Fibroblast of lung (primary cell): ENCODE measurements around the gene SURF4. TPM values are rescaled to one million over a fixed set of nuclear protein-coding genes. Genes with fewer than 3 reads are reported as not detected.
"Not testable (repeated sequence)": the region's sequence is repeated elsewhere in the genome, so short reads cannot be mapped to it uniquely, and the experiment has no call there.

Source experiments
- DNase-seq, 2 donors: peaks; one replicate each; pipeline versions ENCODE4 v3.0.0 to v3.0.0-alpha.2; 2010; ENCODE audit warnings: low read depth in 2 of 2
- H2AFZ ChIP-seq: 2 replicates; pipeline ENCODE4 v1.5.1; 2012; ENCODE audit warnings: low read length, control low read depth, inconsistent platforms
- H3K27ac ChIP-seq: 2 replicates; pipeline ENCODE4 v1.5.1; 2011; ENCODE audit warnings: low read length, control low read depth; ENCODE audit not compliant: insufficient read depth
- H3K27me3 ChIP-seq: 2 replicates; pipeline ENCODE4 v1.5.1; 2011; ENCODE audit warnings: mild to moderate bottlenecking, low read length; ENCODE audit not compliant: control insufficient read depth, insufficient read depth
- H3K36me3 ChIP-seq: 2 replicates; pipeline ENCODE4 v1.5.1; 2011; ENCODE audit warnings: low read length; ENCODE audit not compliant: control insufficient read depth, insufficient read depth
- H3K4me1 ChIP-seq: 2 replicates; pipeline ENCODE4 v1.5.1; 2011; ENCODE audit warnings: low read length; ENCODE audit not compliant: control insufficient read depth, insufficient read depth; ENCODE audit errors: extremely low read depth
- H3K4me2 ChIP-seq: 2 replicates; pipeline ENCODE4 v1.5.1; 2011; ENCODE audit warnings: low read length, control low read depth; ENCODE audit not compliant: insufficient read depth; ENCODE audit errors: extremely low read depth
- H3K4me3 ChIP-seq, 4 experiments: fragments of 200-600 bp in 1 of 4; sonication (generic) in 1 of 4; replicated peaks in 1 of 4; 2 replicates each; pipeline ENCODE4 v1.5.1; 2011 to 2016; ENCODE audit warnings: low read length in 4 of 4, low read depth in 3 of 4, mild to moderate bottlenecking in 3 of 4, control low read depth in 2 of 4, inconsistent platforms in 1 of 4, mixed read lengths in 1 of 4; ENCODE audit not compliant: insufficient read depth in 1 of 4; ENCODE audit errors: control extremely low read depth in 1 of 4
- H3K79me2 ChIP-seq: 2 replicates; pipeline ENCODE4 v1.5.1; 2012; ENCODE audit warnings: mild to moderate bottlenecking, low read length, inconsistent platforms; ENCODE audit not compliant: control insufficient read depth, insufficient read depth
- H3K9ac ChIP-seq: 2 replicates; pipeline ENCODE4 v1.5.1; 2011; ENCODE audit warnings: mild to moderate bottlenecking, low read length, control low read depth; ENCODE audit not compliant: insufficient read depth
- H3K9me3 ChIP-seq: 2 replicates; pipeline ENCODE4 v1.5.1; 2012; ENCODE audit warnings: low read depth, low read length; ENCODE audit not compliant: control insufficient read depth, insufficient read depth
- H4K20me1 ChIP-seq: 2 replicates; pipeline ENCODE4 v1.5.1; 2011; ENCODE audit warnings: low read length; ENCODE audit not compliant: control insufficient read depth, insufficient read depth; ENCODE audit errors: extremely low read depth
- EZH2 ChIP-seq: IDR thresholded peaks from 2 replicates; pipeline ENCODE4 v1.5.1; 2012; ENCODE audit warnings: low read length, control low read depth, mild to moderate bottlenecking; ENCODE audit errors: missing control alignments
- polyA plus RNA-seq, 2 donors: library from polyadenylated mRNA; depleted of rRNA in 1 of 2; stranded (reverse) in 1 of 2; unstranded in 1 of 2; fragments of >200 nt; gene quantifications; 2 replicates each; pipeline ENCODE4 v1.2.1, GENCODE V29; 2011 to 2012; ENCODE audit warnings: missing spikeins in 1 of 2
- total RNA-seq: library from RNA; depleted of rRNA; stranded (reverse); fragments of >200 nt; gene quantifications from 2 replicates; pipeline ENCODE4 v1.2.1, GENCODE V29; 2014
- TF ChIP-seq, protein P1 (sequence below), 2 donors: IDR thresholded peaks in 1 of 2; conservative IDR thresholded peaks in 1 of 2; 1 replicate in 1 of 2; 2 replicates in 1 of 2; pipeline ENCODE4 v1.5.1; 2011 to 2012; ENCODE audit warnings: low read length in 2 of 2, control low read depth in 1 of 2, inconsistent platforms in 1 of 2, low read depth in 1 of 2, mild to moderate bottlenecking in 1 of 2

The SURF4 gene
- total and polyA plus RNA-seq, 2 donors (not counting 1 experiment from before 2014, with no cell fraction given), result 338 to 358 TPM

- DNase-seq, result no peak
- Histone ChIP-seq H3K79me2 (peaks cover 11% of the 10 kb centered on the region), H3K4me3 (no peak overlapping the region), H3K9me3 (no peaks in the 10 kb centered on the region), H3K9ac (no peak overlapping the region), H3K27ac (no peak overlapping the region), H3K4me2 (no peak overlapping the region), H2AFZ (no peak overlapping the region), H3K4me1 (peaks cover 2% of the 10 kb centered on the region), H4K20me1 (no peaks in the 10 kb centered on the region), H3K36me3 (peaks cover 31% of the 10 kb centered on the region), H3K27me3 (no peaks in the 10 kb centered on the region)
- TF ChIP-seq, protein P1, sequence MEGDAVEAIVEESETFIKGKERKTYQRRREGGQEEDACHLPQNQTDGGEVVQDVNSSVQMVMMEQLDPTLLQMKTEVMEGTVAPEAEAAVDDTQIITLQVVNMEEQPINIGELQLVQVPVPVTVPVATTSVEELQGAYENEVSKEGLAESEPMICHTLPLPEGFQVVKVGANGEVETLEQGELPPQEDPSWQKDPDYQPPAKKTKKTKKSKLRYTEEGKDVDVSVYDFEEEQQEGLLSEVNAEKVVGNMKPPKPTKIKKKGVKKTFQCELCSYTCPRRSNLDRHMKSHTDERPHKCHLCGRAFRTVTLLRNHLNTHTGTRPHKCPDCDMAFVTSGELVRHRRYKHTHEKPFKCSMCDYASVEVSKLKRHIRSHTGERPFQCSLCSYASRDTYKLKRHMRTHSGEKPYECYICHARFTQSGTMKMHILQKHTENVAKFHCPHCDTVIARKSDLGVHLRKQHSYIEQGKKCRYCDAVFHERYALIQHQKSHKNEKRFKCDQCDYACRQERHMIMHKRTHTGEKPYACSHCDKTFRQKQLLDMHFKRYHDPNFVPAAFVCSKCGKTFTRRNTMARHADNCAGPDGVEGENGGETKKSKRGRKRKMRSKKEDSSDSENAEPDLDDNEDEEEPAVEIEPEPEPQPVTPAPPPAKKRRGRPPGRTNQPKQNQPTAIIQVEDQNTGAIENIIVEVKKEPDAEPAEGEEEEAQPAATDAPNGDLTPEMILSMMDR (conservative IDR thresholded peaks at IDR 0.05 in 1 of 2, IDR thresholded peaks at IDR 0.05 in 1 of 2; ENCODE audit: low read depth in 1 of 2, low read length in 2 of 2), result no peak
- TF ChIP-seq EZH2, result no peak
These were observed 36.2 kb downstream of the SURF4 start for GRCh38 chr9:133339641-133340040.

GRCh38 chr9:133335924-133336811, 39.7 kb downstream of the SURF4 start, which contains the start of gene SURF6:
SURF6 (minus strand) TSS chr9:133336188; CDS start chr9:133336132, 56 bp downstream.
- Histone ChIP-seq H3K27me3 (no peaks in the 10 kb centered on the region), H3K4me1 (peaks cover 2% of the 10 kb centered on the region), H3K79me2 (peaks cover 13% of the 10 kb centered on the region), H3K27ac (peak within 1 kb of the TSS; percentile 68), H3K36me3 (peaks cover 30% of the 10 kb centered on the region), H3K9me3 (no peaks in the 10 kb centered on the region), H3K4me3 (peak within 1 kb of the TSS; percentile 69 to 97 (median 96)), H3K9ac (peak within 1 kb of the TSS; percentile 75), H3K4me2 (peak within 1 kb of the TSS; percentile 95), H2AFZ (peak within 1 kb of the TSS; percentile 86), H4K20me1 (no peaks in the 10 kb centered on the region)
- TF ChIP-seq, protein P1 (conservative IDR thresholded peaks at IDR 0.05 in 1 of 2, IDR thresholded peaks at IDR 0.05 in 1 of 2; ENCODE audit: low read depth in 1 of 2, low read length in 2 of 2), result no peak
- no peak for TF ChIP-seq EZH2
- DNase-seq, result peak; percentile 82 to 90

GRCh38 chr9:133334888-133335287, 41.0 kb downstream of the SURF4 start:
- Histone ChIP-seq H3K4me3 (peak overlapping the region in 3 of 4 experiments; percentile 69 to 97 (median 96)), H3K36me3 (peaks cover 24% of the 10 kb centered on the region), H3K4me2 (peak overlapping the region; percentile 95), H3K9ac (peak overlapping the region; percentile 75), H3K79me2 (peaks cover 13% of the 10 kb centered on the region)
- H2AFZ ChIP-seq, H3K27ac ChIP-seq, H4K20me1 ChIP-seq, DNase-seq, H3K4me1 ChIP-seq, H3K9me3 ChIP-seq, H3K27me3 ChIP-seq: not testable (repeated sequence)
